Measurements from ENCODE around the gene CREBL2.

CREBL2 gene

GRCh38 chr12:12676605-12677004 lies 64.9 kb downstream of the CREBL2 start:
- no peak for DNase-seq (ENCODE audit: low read depth, low spot score)

GRCh38 chr12:12681061-12681765 lies 69.5 kb downstream of the CREBL2 start:
- no peak for DNase-seq (ENCODE audit: low read depth, low spot score)

GRCh38 chr12:12682284-12682683 lies 70.6 kb downstream of the CREBL2 start:
- no peak for DNase-seq (ENCODE audit: low read depth, low spot score)

- DNase-seq (ENCODE audit: low read depth, low spot score), result no peak
Observed at GRCh38 chr12:12683136-12683697, 71.5 kb downstream of the CREBL2 start.

- DNase-seq (ENCODE audit: low read depth, low spot score), result no peak
Observed at GRCh38 chr12:12683725-12684124, 72.0 kb downstream of the CREBL2 start.

- no peak for DNase-seq (ENCODE audit: low read depth, low spot score)
Observed at GRCh38 chr12:12684375-12685106, 72.9 kb downstream of the CREBL2 start.

GRCh38 chr12:12685305-12685704 lies 73.6 kb downstream of the CREBL2 start:
- no peak for DNase-seq (ENCODE audit: low read depth, low spot score)

- DNase-seq (ENCODE audit: low read depth, low spot score), result no peak
Observed at GRCh38 chr12:12686472-12686871, 74.8 kb downstream of the CREBL2 start.

GRCh38 chr12:12686925-12687324 lies 75.2 kb downstream of the CREBL2 start:
- no peak for DNase-seq (ENCODE audit: low read depth, low spot score)

GRCh38 chr12:12689647-12690300 lies 78.1 kb downstream of the CREBL2 start:
- no peak for DNase-seq (ENCODE audit: low read depth, low spot score)

- DNase-seq (ENCODE audit: low read depth, low spot score), result no peak
Observed at GRCh38 chr12:12691549-12691948, 79.9 kb downstream of the CREBL2 start.

GRCh38 chr12:12693111-12693671 lies 81.5 kb downstream of the CREBL2 start:
- DNase-seq (ENCODE audit: low read depth, low spot score), result no peak

Data from activated CD4-positive, CD25-positive, alpha-beta regulatory T cell treated with anti-CD3 and anti-CD28 coated beads, Interleukin-2, amount 50 U/mL, for 16 hours (primary cell).